WTC11 (cell line): ENCODE results near the gene CD6. TPM values are rescaled to one million over a fixed set of nuclear protein-coding genes. Genes with fewer than 3 reads are reported as not detected.

Experiments used
- ATAC-seq: fragments of 200-7000 bp; cut with Tn5 transposase; 2 replicates; pipeline ENCODE4 v1.10.0; 2021; ENCODE audit warnings: mild to moderate bottlenecking, moderate library complexity
- CTCF ChIA-PET: fragments of 300-600 bp; sonication (Branson Sonifier 250); formaldehyde crosslinking; loops from one replicate; lab custom pipeline; 2021; ENCODE audit warnings: antibody characterized with exemption; lab: Charles Lee
- POLR2A ChIA-PET: fragments of 350-600 bp; sonication (Branson Sonifier 250); formaldehyde crosslinking; loops from one replicate; lab custom pipeline; 2021; ENCODE audit warnings: antibody characterized with exemption; lab: Charles Lee
- DNase-seq: peaks from one replicate; pipeline ENCODE4 v3.0.0; 2021; ENCODE audit warnings: low spot score
- H3K27ac Mint-ChIP-seq: 2 replicates; pipeline ENCODE4 v1.8.0; 2021; ENCODE audit warnings: mixed read lengths
- H3K27me3 Mint-ChIP-seq: 2 replicates; pipeline ENCODE4 v1.8.0; 2021; ENCODE audit warnings: low read depth, mild to moderate bottlenecking, moderate library complexity, mixed read lengths
- H3K36me3 Mint-ChIP-seq: 2 replicates; pipeline ENCODE4 v1.8.0; 2021; ENCODE audit warnings: mixed read lengths
- H3K4me1 Mint-ChIP-seq: 2 replicates; pipeline ENCODE4 v1.8.0; 2022; ENCODE audit warnings: mixed read lengths
- H3K4me3 Mint-ChIP-seq: 2 replicates; pipeline ENCODE4 v1.8.0; 2021; ENCODE audit warnings: mild to moderate bottlenecking, moderate library complexity, mixed read lengths
- H3K9me3 Mint-ChIP-seq: 2 replicates; pipeline ENCODE4 v1.8.0; 2021; ENCODE audit warnings: mixed read lengths
- AR ChIP-seq: fragments of 250-450 bp; sonication (Bioruptor Pico); IDR thresholded peaks from 2 replicates; pipeline ENCODE4 v1.9.0; 2021; ENCODE audit warnings: mild to moderate bottlenecking
- ATF3 ChIP-seq: sonication (generic); formaldehyde crosslinking; conservative IDR thresholded peaks from 2 replicates; pipeline ENCODE4 v1.8.1; 2022; ENCODE audit warnings: mild to moderate bottlenecking, missing genetic modification reagents
- E2F1 ChIP-seq: sonication (generic); formaldehyde crosslinking; IDR thresholded peaks from 2 replicates; pipeline ENCODE4 v1.8.0; 2022; ENCODE audit warnings: mild to moderate bottlenecking, missing genetic modification reagents
- ELF4 ChIP-seq: sonication (generic); formaldehyde crosslinking; IDR thresholded peaks from 2 replicates; pipeline ENCODE4 v1.8.1; 2022; ENCODE audit warnings: low read depth, mild to moderate bottlenecking, moderate library complexity, missing genetic modification reagents
- ERG ChIP-seq: fragments of 250-450 bp; sonication (Bioruptor Pico); IDR thresholded peaks from 2 replicates; pipeline ENCODE4 v1.8.0; 2021; ENCODE audit warnings: mild to moderate bottlenecking
- FOXP4 ChIP-seq: sonication (generic); formaldehyde crosslinking; IDR thresholded peaks from 2 replicates; pipeline ENCODE4 v1.8.0; 2022; ENCODE audit warnings: mild to moderate bottlenecking, missing genetic modification reagents
- JUN ChIP-seq: sonication (generic); formaldehyde crosslinking; IDR thresholded peaks from 2 replicates; pipeline ENCODE4 v1.8.0; 2023; ENCODE audit warnings: mild to moderate bottlenecking, missing genetic modification reagents
- KAT7 ChIP-seq: sonication (generic); formaldehyde crosslinking; IDR thresholded peaks from 2 replicates; pipeline ENCODE4 v1.8.1; 2023; ENCODE audit warnings: missing genetic modification reagents, mild to moderate bottlenecking, borderline replicate concordance
- MAX ChIP-seq: sonication (generic); formaldehyde crosslinking; IDR thresholded peaks from 2 replicates; pipeline ENCODE4 v1.8.0; 2022; ENCODE audit warnings: mild to moderate bottlenecking, missing genetic modification reagents
- NFATC4 ChIP-seq: fragments of 250-450 bp; sonication (Bioruptor Pico); IDR thresholded peaks from 2 replicates; pipeline ENCODE4 v1.9.0; 2021; ENCODE audit warnings: mild to moderate bottlenecking
- NR2C2 ChIP-seq: sonication (generic); formaldehyde crosslinking; IDR thresholded peaks from 2 replicates; pipeline ENCODE4 v1.8.0; 2022; ENCODE audit warnings: mild to moderate bottlenecking, missing genetic modification reagents
- PRRX2 ChIP-seq: fragments of 250-450 bp; sonication (Bioruptor Pico); IDR thresholded peaks from 2 replicates; pipeline ENCODE4 v1.8.0; 2021; ENCODE audit warnings: mild to moderate bottlenecking
- RORB ChIP-seq: fragments of 250-450 bp; sonication (Bioruptor Pico); IDR thresholded peaks from 2 replicates; pipeline ENCODE4 v1.9.0; 2021; ENCODE audit warnings: mild to moderate bottlenecking
- TCF7 ChIP-seq: sonication (generic); formaldehyde crosslinking; IDR thresholded peaks from 2 replicates; pipeline ENCODE4 v1.8.0; 2022; ENCODE audit warnings: mild to moderate bottlenecking, low read depth, missing genetic modification reagents, moderate library complexity
- TEAD1 ChIP-seq: sonication (generic); formaldehyde crosslinking; IDR thresholded peaks from 2 replicates; pipeline ENCODE4 v1.8.0; 2022; ENCODE audit warnings: mild to moderate bottlenecking, missing genetic modification reagents
- USF2 ChIP-seq: sonication (generic); formaldehyde crosslinking; IDR thresholded peaks from 2 replicates; pipeline ENCODE4 v1.8.1; 2023; ENCODE audit warnings: mild to moderate bottlenecking, missing genetic modification reagents, moderate library complexity
- ZBTB21 ChIP-seq: sonication (generic); formaldehyde crosslinking; IDR thresholded peaks from 2 replicates; pipeline ENCODE4 v1.8.1; 2023; ENCODE audit warnings: mild to moderate bottlenecking, missing genetic modification reagents, borderline replicate concordance
- ZMAT4 ChIP-seq: fragments of 250-450 bp; sonication (Bioruptor Pico); IDR thresholded peaks from 2 replicates; pipeline ENCODE4 v1.9.0; 2021; ENCODE audit warnings: mild to moderate bottlenecking
- ZNF219 ChIP-seq: sonication (generic); formaldehyde crosslinking; IDR thresholded peaks from 2 replicates; pipeline ENCODE4 v1.8.0; 2023; ENCODE audit warnings: missing genetic modification reagents, mild to moderate bottlenecking, borderline replicate concordance
- ZNF317 ChIP-seq: sonication (generic); formaldehyde crosslinking; IDR thresholded peaks from 2 replicates; pipeline ENCODE4 v1.8.1; 2023; ENCODE audit warnings: low read depth, mild to moderate bottlenecking, moderate library complexity, missing genetic modification reagents, borderline replicate concordance
- ZNF671 ChIP-seq: fragments of 250-450 bp; sonication (Bioruptor Pico); IDR thresholded peaks from 2 replicates; pipeline ENCODE4 v1.8.0; 2021; ENCODE audit warnings: mild to moderate bottlenecking
- total RNA-seq: library from RNA; stranded (reverse); gene quantifications from 3 replicates; pipeline ENCODE4 v1.2.3, GENCODE V29; 2021

CD6 gene
- total RNA-seq, 1 experiment from 2014 or later, result 1.0 TPM

GRCh38 chr11:60960405-60960804 lies 11.1 kb upstream of the CD6 start:
- Mint-ChIP-seq H3K9me3 (no peaks in the 10 kb centered on the region), H3K27me3 (peaks cover 14% of the 10 kb centered on the region), H3K4me3 (no peak overlapping the region), H3K4me1 (no peaks in the 10 kb centered on the region), H3K36me3 (no peaks in the 10 kb centered on the region), H3K27ac (no peak overlapping the region)
- ATAC-seq (no peak), DNase-seq (no peak)
- TF ChIP-seq TCF7 (CRISPR knock-in tag) (no peak), JUN (CRISPR knock-in tag) (no peak)
- CTCF ChIA-PET, result no interaction called here
- POLR2A ChIA-PET, result no interaction called here

GRCh38 chr11:60964801-60965200 lies 6.7 kb upstream of the CD6 start:
- ATAC-seq (no peak), DNase-seq (no peak)
- Mint-ChIP-seq H3K27ac (no peak overlapping the region), H3K36me3 (peaks cover 6% of the 10 kb centered on the region), H3K27me3 (peaks cover 17% of the 10 kb centered on the region), H3K4me3 (no peak overlapping the region)
- CTCF ChIA-PET, result no interaction called here
- TF ChIP-seq TEAD1 (CRISPR knock-in tag) (no peak), FOXP4 (no peak), PRRX2 (CRISPR knock-in tag) (no peak), ERG (CRISPR knock-in tag) (no peak), ZNF671 (CRISPR knock-in tag) (no peak), ATF3 (CRISPR knock-in tag) (no peak), KAT7 (CRISPR knock-in tag) (no peak), ZNF317 (no peak), ELF4 (CRISPR knock-in tag) (no peak), MAX (CRISPR knock-in tag) (no peak), ZNF219 (CRISPR knock-in tag) (no peak), NR2C2 (CRISPR knock-in tag) (no peak), E2F1 (CRISPR knock-in tag) (no peak), USF2 (CRISPR knock-in tag) (no peak), ZMAT4 (CRISPR knock-in tag) (no peak), ZBTB21 (CRISPR knock-in tag) (no peak), AR (no peak), RORB (CRISPR knock-in tag) (no peak), NFATC4 (CRISPR knock-in tag) (no peak)
- TF ChIP-seq, all 79 proteins: peak for 0
- POLR2A ChIA-PET, result no interaction called here
- Mint-ChIP-seq H3K4me1 (no peaks in the 10 kb centered on the region), H3K9me3 (peaks cover 18% of the 10 kb centered on the region)
